Epithelial cell of esophagus (primary cell): ENCODE measurements around the gene PANK4.

Experiments
- DNase-seq: peaks from one replicate; pipeline ENCODE4 v3.0.0; 2010; ENCODE audit warnings: low read depth
- H3K4me3 ChIP-seq: 2 replicates; pipeline ENCODE4 v1.5.1; 2011; ENCODE audit warnings: mild to moderate bottlenecking, low read length, control low read depth
- CTCF ChIP-seq: IDR thresholded peaks from 2 replicates; pipeline ENCODE4 v1.5.1; 2011; ENCODE audit warnings: low read depth, mild to moderate bottlenecking, low read length, control low read depth, inconsistent platforms; ENCODE audit not compliant: insufficient read depth; ENCODE audit errors: missing control alignments

Gene PANK4

GRCh38 chr1:2475571-2475970, 50.8 kb downstream of the PANK4 start:
- no peak for TF ChIP-seq CTCF
- H3K4me3 ChIP-seq = no peak overlapping the region
- DNase-seq = no peak

DNA sequence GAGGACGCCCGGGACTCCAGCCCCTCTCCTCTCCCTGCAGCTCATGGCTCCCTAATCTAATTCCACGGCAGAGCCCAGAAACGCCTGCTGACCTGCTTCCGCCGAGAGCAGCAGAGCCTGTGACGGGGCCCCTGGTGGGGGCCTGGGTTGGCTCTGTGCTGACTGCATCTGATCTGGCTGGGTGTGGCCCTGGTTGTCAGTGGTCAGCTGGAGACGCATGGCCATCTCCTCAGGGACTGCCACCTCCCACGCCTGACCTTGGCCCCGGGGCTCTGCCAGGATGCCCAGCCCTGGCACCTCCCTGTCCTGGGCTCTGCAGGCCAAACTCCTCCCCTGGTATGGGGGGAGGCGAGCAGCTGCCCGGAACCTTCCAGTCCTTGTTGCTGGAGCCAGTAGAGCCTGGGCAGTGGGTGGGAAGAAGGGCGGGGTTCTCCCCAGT, 51.4 kb downstream of the PANK4 start:
- no peak for DNase-seq
- TF ChIP-seq CTCF = no peak
- no peak overlapping the region for H3K4me3 ChIP-seq

GRCh38 chr1:2474104-2474844, 52.1 kb downstream of the PANK4 start:
- no peak overlapping the region for H3K4me3 ChIP-seq
- no peak for TF ChIP-seq CTCF
- DNase-seq = no peak

DNA sequence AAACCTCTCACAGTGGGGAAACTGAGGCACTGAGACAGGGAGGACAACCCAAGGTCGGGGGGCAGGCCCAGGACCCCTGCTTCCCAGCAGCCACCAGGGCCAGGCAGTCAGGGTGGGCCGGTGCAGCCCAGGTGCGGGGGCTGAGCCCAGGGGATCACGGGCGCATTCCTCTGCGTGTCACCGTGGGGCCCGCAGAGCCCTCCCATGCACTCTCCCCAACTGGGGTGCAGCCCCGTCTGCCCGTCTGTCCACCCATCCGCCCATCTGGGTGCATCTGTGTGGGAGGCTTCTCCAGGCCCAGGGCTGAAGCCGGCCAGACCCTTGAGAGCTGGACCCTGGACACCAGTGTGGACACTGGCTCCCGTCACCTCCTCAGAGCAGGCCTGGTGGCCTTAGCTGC, 53.2 kb downstream of the PANK4 start:
- no peak for TF ChIP-seq CTCF
- H3K4me3 ChIP-seq = no peak overlapping the region
- DNase-seq = no peak

DNA sequence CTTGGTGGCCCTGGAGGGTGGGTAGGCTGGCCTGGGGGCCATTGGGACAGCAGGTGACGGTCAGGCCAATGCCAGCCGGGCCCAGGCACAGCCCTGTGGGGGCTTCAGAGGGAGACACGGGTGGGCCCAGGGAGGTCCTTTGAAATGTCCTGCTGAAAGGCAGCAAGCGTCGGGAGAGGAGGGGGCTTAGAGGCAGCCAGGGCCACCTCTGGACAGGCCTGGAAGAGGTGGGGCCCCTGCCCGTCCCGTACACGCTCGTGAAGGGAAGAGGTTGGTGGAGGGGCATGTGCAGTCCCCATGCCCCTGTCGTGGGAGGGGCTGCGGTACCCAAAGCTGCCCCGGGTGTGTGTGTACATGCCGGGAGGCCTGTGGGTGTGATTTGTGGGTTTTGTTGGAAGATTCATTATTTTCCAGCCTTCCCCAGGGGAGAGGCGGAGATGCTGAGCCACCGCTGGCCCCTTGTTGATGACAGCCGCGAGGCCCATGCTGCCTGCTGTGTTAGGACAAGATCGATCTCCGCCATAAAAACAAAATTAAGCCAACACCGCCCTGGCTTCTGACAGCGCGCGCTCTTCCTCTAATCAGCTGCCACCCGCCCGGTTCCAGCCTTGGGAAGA, 53.7 kb downstream of the PANK4 start:
- TF ChIP-seq CTCF = no peak
- H3K4me3 ChIP-seq = no peak overlapping the region
- DNase-seq = no peak

- DNase-seq = no peak
- TF ChIP-seq CTCF = no peak
- no peak overlapping the region for H3K4me3 ChIP-seq
These were observed 54.3 kb downstream of the PANK4 start for GRCh38 chr1:2472109-2472508.

DNA sequence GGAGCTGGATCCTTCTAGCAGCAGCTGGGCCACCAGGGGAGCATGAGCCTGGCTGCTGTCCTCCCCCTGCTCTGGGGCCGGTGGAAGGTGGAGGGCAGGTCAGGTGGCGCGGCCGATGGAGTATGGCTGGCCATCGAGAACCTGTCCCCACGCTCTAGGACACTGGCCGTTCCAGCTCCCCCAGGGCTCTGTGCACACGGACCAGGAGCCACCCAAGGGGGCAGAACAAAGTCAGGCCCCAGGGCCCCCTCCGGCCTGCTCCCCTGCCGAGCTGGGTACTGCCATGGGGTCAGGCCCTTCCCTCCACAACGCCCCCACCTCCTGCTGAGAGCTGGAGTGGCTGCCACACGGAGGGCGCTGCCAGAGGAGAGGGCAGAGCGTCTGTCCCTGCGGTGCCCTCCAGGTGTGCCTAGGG, 54.8 kb downstream of the PANK4 start:
- DNase-seq = no peak
- H3K4me3 ChIP-seq = no peak overlapping the region
- TF ChIP-seq CTCF = no peak
